Activated naive CD8-positive, alpha-beta T cell (primary cell): ENCODE measurements around the gene TOR1AIP1.
A peak's percentile ranks its signal among the peaks of the same experiment; 100 is the strongest.
"Not testable (repeated sequence)": the region's sequence is repeated elsewhere in the genome, so short reads cannot be mapped to it uniquely, and the experiment has no call there.

Experiments used
- H3K27ac Mint-ChIP-seq: one replicate; pipeline ENCODE4 v1.8.0; 2021; ENCODE audit warnings: mixed read lengths
- H3K27me3 Mint-ChIP-seq: one replicate; pipeline ENCODE4 v1.8.0; 2021; ENCODE audit warnings: mixed read lengths
- H3K36me3 Mint-ChIP-seq: one replicate; pipeline ENCODE4 v1.8.0; 2021; ENCODE audit warnings: mixed read lengths
- H3K4me1 Mint-ChIP-seq: one replicate; pipeline ENCODE4 v1.8.0; 2021; ENCODE audit warnings: low read depth, mixed read lengths
- H3K4me3 Mint-ChIP-seq: one replicate; pipeline ENCODE4 v1.8.0; 2021; ENCODE audit warnings: mild to moderate bottlenecking, mixed read lengths
- H3K9me3 Mint-ChIP-seq: one replicate; pipeline ENCODE4 v1.8.0; 2021; ENCODE audit warnings: low read depth, mixed read lengths

The TOR1AIP1 gene, protein sequence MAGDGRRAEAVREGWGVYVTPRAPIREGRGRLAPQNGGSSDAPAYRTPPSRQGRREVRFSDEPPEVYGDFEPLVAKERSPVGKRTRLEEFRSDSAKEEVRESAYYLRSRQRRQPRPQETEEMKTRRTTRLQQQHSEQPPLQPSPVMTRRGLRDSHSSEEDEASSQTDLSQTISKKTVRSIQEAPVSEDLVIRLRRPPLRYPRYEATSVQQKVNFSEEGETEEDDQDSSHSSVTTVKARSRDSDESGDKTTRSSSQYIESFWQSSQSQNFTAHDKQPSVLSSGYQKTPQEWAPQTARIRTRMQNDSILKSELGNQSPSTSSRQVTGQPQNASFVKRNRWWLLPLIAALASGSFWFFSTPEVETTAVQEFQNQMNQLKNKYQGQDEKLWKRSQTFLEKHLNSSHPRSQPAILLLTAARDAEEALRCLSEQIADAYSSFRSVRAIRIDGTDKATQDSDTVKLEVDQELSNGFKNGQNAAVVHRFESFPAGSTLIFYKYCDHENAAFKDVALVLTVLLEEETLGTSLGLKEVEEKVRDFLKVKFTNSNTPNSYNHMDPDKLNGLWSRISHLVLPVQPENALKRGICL

GRCh38 chr1:179882253-179883039, at the start of gene TOR1AIP1:
Gene TOR1AIP1, plus strand, starts transcription at chr1:179882285. Its CDS starts 218 bp downstream, at chr1:179882503.
- Mint-ChIP-seq H3K4me1 (peaks cover 60% of the 10 kb centered on the region), H3K9me3 (no peaks in the 10 kb centered on the region), H3K4me3 (peak within 1 kb of the TSS; percentile 98), H3K36me3 (no peaks in the 10 kb centered on the region), H3K27me3 (no peaks in the 10 kb centered on the region), H3K27ac (peak within 1 kb of the TSS; percentile 100)

- not testable (repeated sequence) for H3K4me1 Mint-ChIP-seq, H3K36me3 Mint-ChIP-seq, H3K27me3 Mint-ChIP-seq, H3K4me3 Mint-ChIP-seq, H3K27ac Mint-ChIP-seq, H3K9me3 Mint-ChIP-seq
These were observed 45.2 kb upstream of the TOR1AIP1 start for GRCh38 chr1:179836686-179837445.

DNA sequence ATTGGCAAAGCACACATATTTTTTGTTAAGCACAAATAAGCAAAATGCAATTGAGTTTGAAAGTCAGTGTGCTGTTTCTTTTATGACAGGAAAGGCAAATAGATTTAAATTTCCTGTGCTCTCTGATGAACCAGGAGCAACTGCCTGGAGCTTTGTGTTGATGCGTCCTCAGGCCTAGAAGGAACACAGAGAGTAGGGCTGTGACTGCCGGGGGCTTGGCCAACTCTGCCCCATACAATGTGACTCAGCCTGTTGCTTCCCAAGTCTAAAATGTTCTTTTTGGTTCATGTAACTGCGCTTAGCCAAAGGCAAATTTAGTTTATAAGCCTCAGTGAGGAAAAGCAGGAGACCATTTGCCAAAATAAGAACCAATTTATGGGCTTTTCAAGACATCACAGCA, 42.0 kb upstream of the TOR1AIP1 start:
- H3K27ac Mint-ChIP-seq = no peak overlapping the region
- H3K27me3 Mint-ChIP-seq = no peaks in the 10 kb centered on the region
- no peaks in the 10 kb centered on the region for H3K4me1 Mint-ChIP-seq
- no peak overlapping the region for H3K4me3 Mint-ChIP-seq
- peaks cover 4% of the 10 kb centered on the region for H3K36me3 Mint-ChIP-seq
- no peaks in the 10 kb centered on the region for H3K9me3 Mint-ChIP-seq

GRCh38 chr1:179848233-179848632, 33.9 kb upstream of the TOR1AIP1 start:
- H3K4me1 Mint-ChIP-seq = peaks cover 2% of the 10 kb centered on the region
- H3K27ac Mint-ChIP-seq = no peak overlapping the region
- no peaks in the 10 kb centered on the region for H3K9me3 Mint-ChIP-seq
- no peak overlapping the region for H3K4me3 Mint-ChIP-seq
- peaks cover 12% of the 10 kb centered on the region for H3K36me3 Mint-ChIP-seq
- no peaks in the 10 kb centered on the region for H3K27me3 Mint-ChIP-seq

DNA sequence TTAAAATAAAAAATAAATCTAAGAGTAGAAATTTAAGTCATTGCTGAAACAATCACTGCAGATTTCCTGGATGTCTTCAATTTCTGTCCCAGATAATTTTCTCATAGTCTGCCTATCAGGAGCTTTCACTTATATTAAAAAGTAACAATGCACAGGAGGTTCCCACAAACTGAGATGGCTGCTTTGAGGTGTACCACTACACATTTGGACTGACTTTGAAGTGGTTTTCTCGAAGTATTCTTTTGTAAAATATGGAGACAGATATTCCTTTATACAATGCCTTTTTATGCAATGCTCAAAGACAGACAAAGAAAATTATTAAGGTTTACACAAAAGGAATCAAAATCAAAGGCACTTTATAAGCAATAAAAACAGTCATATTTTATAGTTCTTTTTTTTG, 29.0 kb upstream of the TOR1AIP1 start:
- Mint-ChIP-seq H3K27me3 (no peaks in the 10 kb centered on the region), H3K9me3 (no peaks in the 10 kb centered on the region), H3K4me1 (peaks cover 2% of the 10 kb centered on the region), H3K27ac (no peak overlapping the region), H3K4me3 (no peak overlapping the region), H3K36me3 (peaks cover 13% of the 10 kb centered on the region)

GRCh38 chr1:179855831-179856230, 26.3 kb upstream of the TOR1AIP1 start:
- H3K27ac Mint-ChIP-seq, H3K9me3 Mint-ChIP-seq, H3K27me3 Mint-ChIP-seq, H3K4me1 Mint-ChIP-seq, H3K4me3 Mint-ChIP-seq: not testable (repeated sequence)
- peaks cover 11% of the 10 kb centered on the region for H3K36me3 Mint-ChIP-seq

DNA sequence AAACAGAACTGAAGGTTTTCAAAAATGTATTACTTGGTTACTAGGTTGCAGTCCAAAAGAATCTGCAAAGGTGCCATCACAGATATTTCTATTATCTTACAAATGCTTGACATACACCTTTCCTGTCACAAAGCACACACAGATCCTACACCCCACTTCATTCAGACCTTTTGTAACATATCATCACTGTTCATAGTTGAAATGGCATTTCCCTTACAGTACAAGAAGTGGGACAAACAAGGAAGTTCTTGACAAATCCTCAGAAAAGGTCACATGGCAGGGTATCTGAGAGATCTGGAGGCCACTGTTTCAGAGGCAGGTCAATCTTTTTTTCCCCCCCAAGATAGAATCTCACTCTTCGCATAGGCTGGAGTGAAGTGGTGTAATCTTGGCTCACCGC, 25.8 kb upstream of the TOR1AIP1 start:
- H3K4me3 Mint-ChIP-seq = no peak overlapping the region
- H3K36me3 Mint-ChIP-seq = peaks cover 10% of the 10 kb centered on the region

GRCh38 chr1:179857009-179857408, 25.1 kb upstream of the TOR1AIP1 start:
- Mint-ChIP-seq H3K27ac (no peak overlapping the region), H3K27me3 (no peaks in the 10 kb centered on the region), H3K4me3 (no peak overlapping the region), H3K9me3 (no peaks in the 10 kb centered on the region), H3K4me1 (peaks cover 2% of the 10 kb centered on the region), H3K36me3 (peaks cover 10% of the 10 kb centered on the region)

More for the DNA sequence above, 25.8 kb upstream of the TOR1AIP1 start:
- no peak overlapping the region for H3K27ac Mint-ChIP-seq
- no peaks in the 10 kb centered on the region for H3K27me3 Mint-ChIP-seq
- H3K9me3 Mint-ChIP-seq = no peaks in the 10 kb centered on the region
- peaks cover 2% of the 10 kb centered on the region for H3K4me1 Mint-ChIP-seq

- Mint-ChIP-seq H3K36me3 (peaks cover 5% of the 10 kb centered on the region), H3K27ac (no peak overlapping the region), H3K4me1 (no peaks in the 10 kb centered on the region), H3K9me3 (no peaks in the 10 kb centered on the region), H3K27me3 (no peaks in the 10 kb centered on the region), H3K4me3 (no peak overlapping the region)
These were observed 21.4 kb upstream of the TOR1AIP1 start for GRCh38 chr1:179860652-179861051.

DNA sequence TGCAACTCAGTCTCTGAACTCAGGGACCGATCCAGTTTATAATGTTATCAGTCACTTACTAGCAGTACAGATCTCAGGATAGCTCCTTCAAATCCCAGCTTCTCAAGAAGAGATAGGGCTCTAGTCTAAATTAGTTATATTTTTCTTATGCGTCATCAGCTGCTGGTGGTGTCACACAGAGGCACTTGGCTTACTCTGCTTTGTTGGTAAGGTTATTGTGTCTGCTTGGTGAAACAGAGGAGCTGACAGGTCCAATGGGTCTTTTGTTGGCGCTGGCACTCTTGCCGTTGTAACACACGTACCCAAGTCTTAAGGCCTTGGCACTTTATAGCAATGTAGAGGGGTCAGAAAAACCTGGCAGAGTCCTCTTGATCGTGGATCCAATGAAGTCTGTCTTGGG, 16.7 kb upstream of the TOR1AIP1 start:
- peaks cover 6% of the 10 kb centered on the region for H3K4me1 Mint-ChIP-seq
- H3K36me3 Mint-ChIP-seq = peaks cover 6% of the 10 kb centered on the region
- H3K4me3 Mint-ChIP-seq = no peak overlapping the region
- no peak overlapping the region for H3K27ac Mint-ChIP-seq
- no peaks in the 10 kb centered on the region for H3K27me3 Mint-ChIP-seq
- H3K9me3 Mint-ChIP-seq = no peaks in the 10 kb centered on the region

GRCh38 chr1:179866616-179867015, 15.5 kb upstream of the TOR1AIP1 start:
- Mint-ChIP-seq H3K9me3 (no peaks in the 10 kb centered on the region), H3K27me3 (no peaks in the 10 kb centered on the region), H3K36me3 (peaks cover 2% of the 10 kb centered on the region), H3K4me1 (peaks cover 11% of the 10 kb centered on the region), H3K4me3 (no peak overlapping the region), H3K27ac (no peak overlapping the region)

- Mint-ChIP-seq H3K36me3 (peaks cover 2% of the 10 kb centered on the region), H3K4me3 (no peak overlapping the region), H3K4me1 (peaks cover 20% of the 10 kb centered on the region), H3K27me3 (no peaks in the 10 kb centered on the region), H3K9me3 (no peaks in the 10 kb centered on the region), H3K27ac (no peak overlapping the region)
These were observed 14.4 kb upstream of the TOR1AIP1 start for GRCh38 chr1:179867493-179868330.

GRCh38 chr1:179870870-179871269, 11.2 kb upstream of the TOR1AIP1 start:
- Mint-ChIP-seq H3K27ac (no peak overlapping the region), H3K36me3 (peaks cover 4% of the 10 kb centered on the region), H3K9me3 (no peaks in the 10 kb centered on the region), H3K4me3 (no peak overlapping the region), H3K4me1 (peaks cover 44% of the 10 kb centered on the region), H3K27me3 (no peaks in the 10 kb centered on the region)

DNA sequence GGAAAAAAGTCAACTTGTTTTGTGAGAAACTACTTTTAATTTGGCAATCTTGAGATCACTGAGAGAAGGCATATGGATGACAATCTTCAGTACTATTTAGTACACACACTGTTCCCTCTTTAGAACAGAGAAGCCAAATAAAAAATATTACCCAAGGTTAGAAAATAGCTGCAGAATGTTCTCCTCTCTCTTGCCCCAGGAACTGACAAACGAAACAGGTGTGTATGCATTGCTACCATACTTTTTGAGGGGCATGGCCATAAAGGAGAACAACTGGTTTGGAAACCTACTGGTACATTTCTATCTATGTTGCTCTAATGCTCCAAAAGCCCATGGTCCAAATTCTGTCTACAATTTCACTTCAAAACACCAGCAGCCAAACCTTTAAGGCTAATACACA, 10.1 kb upstream of the TOR1AIP1 start:
- no peaks in the 10 kb centered on the region for H3K27me3 Mint-ChIP-seq
- no peaks in the 10 kb centered on the region for H3K9me3 Mint-ChIP-seq
- H3K4me1 Mint-ChIP-seq = peaks cover 52% of the 10 kb centered on the region
- H3K36me3 Mint-ChIP-seq = peaks cover 4% of the 10 kb centered on the region
- H3K4me3 Mint-ChIP-seq = no peak overlapping the region
- H3K27ac Mint-ChIP-seq = no peak overlapping the region
